Measurements from ENCODE around the gene VPS36. TPM values are rescaled to one million over a fixed set of nuclear protein-coding genes. Genes with fewer than 3 reads are reported as not detected.
A peak's percentile ranks its signal among the peaks of the same experiment; 100 is the strongest.
"Not testable (repeated sequence)": the region's sequence is repeated elsewhere in the genome, so short reads cannot be mapped to it uniquely, and the experiment has no call there.

Gene VPS36
- total RNA-seq, 1 donor = 35.8 TPM

- Histone ChIP-seq H3K4me1 (ENCODE audit: insufficient read depth, low read length) (peaks cover 46% of the 10 kb centered on the region), H3K27me3 (ENCODE audit: insufficient read depth, low read length) (no peaks in the 10 kb centered on the region), H3K4me2 (ENCODE audit: insufficient read depth, low read length) (peak overlapping the region; percentile 58), H2AFZ (ENCODE audit: low read length) (no peak overlapping the region), H3K9me3 (ENCODE audit: low read depth, low read length) (no peaks in the 10 kb centered on the region), H3K27ac (ENCODE audit: low read depth, low read length) (peak overlapping the region; percentile 72), H3K36me3 (ENCODE audit: insufficient read depth, low read length) (peaks cover 23% of the 10 kb centered on the region), H3K4me3 (ENCODE audit: insufficient read depth, low read length) (no peak overlapping the region), H3K79me2 (ENCODE audit: insufficient read depth, low read length) (peaks cover 9% of the 10 kb centered on the region), H4K20me1 (ENCODE audit: insufficient read depth, low read length) (no peaks in the 10 kb centered on the region)
- TF ChIP-seq CTCF (IDR thresholded peaks at IDR 0.05; ENCODE audit: extremely low read depth, low read depth, low read length) = no peak
- DNase-seq (ENCODE audit: insufficient read length, low spot score, missing footprints) = no peak
These were observed 38.3 kb downstream of the VPS36 start for GRCh38 chr13:52412128-52412527.

GRCh38 chr13:52411629-52412028 lies 38.8 kb downstream of the VPS36 start:
- Histone ChIP-seq H4K20me1 (ENCODE audit: insufficient read depth, low read length) (no peaks in the 10 kb centered on the region), H3K36me3 (ENCODE audit: insufficient read depth, low read length) (peaks cover 20% of the 10 kb centered on the region), H3K4me1 (ENCODE audit: insufficient read depth, low read length) (peaks cover 46% of the 10 kb centered on the region), H3K79me2 (ENCODE audit: insufficient read depth, low read length) (peaks cover 9% of the 10 kb centered on the region), H3K27ac (ENCODE audit: low read depth, low read length) (peak overlapping the region; percentile 72), H3K9me3 (ENCODE audit: low read depth, low read length) (no peaks in the 10 kb centered on the region), H2AFZ (ENCODE audit: low read length) (peak overlapping the region; percentile 32), H3K4me3 (ENCODE audit: insufficient read depth, low read length) (no peak overlapping the region), H3K27me3 (ENCODE audit: insufficient read depth, low read length) (no peaks in the 10 kb centered on the region), H3K4me2 (ENCODE audit: insufficient read depth, low read length) (peak overlapping the region; percentile 58)
- peak; percentile 97 for DNase-seq (ENCODE audit: insufficient read length, low spot score, missing footprints)
- TF ChIP-seq CTCF (IDR thresholded peaks at IDR 0.05; ENCODE audit: extremely low read depth, low read depth, low read length) = no peak

- not testable (repeated sequence) for H3K4me2 ChIP-seq (ENCODE audit: insufficient read depth, low read length); DNase-seq (ENCODE audit: insufficient read length, low spot score, missing footprints); H3K36me3 ChIP-seq (ENCODE audit: insufficient read depth, low read length); H3K27ac ChIP-seq (ENCODE audit: low read depth, low read length); H4K20me1 ChIP-seq (ENCODE audit: insufficient read depth, low read length); H3K27me3 ChIP-seq (ENCODE audit: insufficient read depth, low read length); H2AFZ ChIP-seq (ENCODE audit: low read length); H3K9me3 ChIP-seq (ENCODE audit: low read depth, low read length); H3K4me3 ChIP-seq (ENCODE audit: insufficient read depth, low read length)
- Histone ChIP-seq H3K79me2 (ENCODE audit: insufficient read depth, low read length) (peaks cover 23% of the 10 kb centered on the region), H3K4me1 (ENCODE audit: insufficient read depth, low read length) (peaks cover 34% of the 10 kb centered on the region)
These were observed 42.3 kb downstream of the VPS36 start for GRCh38 chr13:52408071-52408658.

- H3K79me2 ChIP-seq (ENCODE audit: insufficient read depth, low read length) = peaks cover 24% of the 10 kb centered on the region
- H3K27ac ChIP-seq (ENCODE audit: low read depth, low read length); H4K20me1 ChIP-seq (ENCODE audit: insufficient read depth, low read length); DNase-seq (ENCODE audit: insufficient read length, low spot score, missing footprints); H3K4me2 ChIP-seq (ENCODE audit: insufficient read depth, low read length); H3K4me3 ChIP-seq (ENCODE audit: insufficient read depth, low read length); H3K9me3 ChIP-seq (ENCODE audit: low read depth, low read length); H2AFZ ChIP-seq (ENCODE audit: low read length); H3K27me3 ChIP-seq (ENCODE audit: insufficient read depth, low read length); H3K36me3 ChIP-seq (ENCODE audit: insufficient read depth, low read length): not testable (repeated sequence)
- peaks cover 28% of the 10 kb centered on the region for H3K4me1 ChIP-seq (ENCODE audit: insufficient read depth, low read length)
These were observed 43.0 kb downstream of the VPS36 start for GRCh38 chr13:52407436-52407835.

- no peak for TF ChIP-seq CTCF (IDR thresholded peaks at IDR 0.05; ENCODE audit: extremely low read depth, low read depth, low read length)
- Histone ChIP-seq H3K4me3 (ENCODE audit: insufficient read depth, low read length) (peak overlapping the region; percentile 95), H3K9me3 (ENCODE audit: low read depth, low read length) (no peaks in the 10 kb centered on the region), H3K4me2 (ENCODE audit: insufficient read depth, low read length) (peak overlapping the region; percentile 97), H3K79me2 (ENCODE audit: insufficient read depth, low read length) (peaks cover 25% of the 10 kb centered on the region), H3K36me3 (ENCODE audit: insufficient read depth, low read length) (peaks cover 3% of the 10 kb centered on the region), H2AFZ (ENCODE audit: low read length) (no peak overlapping the region), H3K27ac (ENCODE audit: low read depth, low read length) (no peak overlapping the region), H3K27me3 (ENCODE audit: insufficient read depth, low read length) (no peaks in the 10 kb centered on the region), H4K20me1 (ENCODE audit: insufficient read depth, low read length) (no peaks in the 10 kb centered on the region), H3K4me1 (ENCODE audit: insufficient read depth, low read length) (peaks cover 21% of the 10 kb centered on the region)
- no peak for DNase-seq (ENCODE audit: insufficient read length, low spot score, missing footprints)
These were observed 43.8 kb downstream of the VPS36 start for GRCh38 chr13:52406629-52407028.
